ENCODE measurements around the gene HSPG2.

GRCh38 chr1:21876267-21876666 lies 60.8 kb downstream of the HSPG2 start:
- TF ChIP-seq CTCF (conservative IDR thresholded peaks at IDR 0.05 in 1 of 2, IDR thresholded peaks at IDR 0.05 in 1 of 2; ENCODE audit: extremely low read depth in 1 of 2, insufficient read depth in 1 of 2, low read depth in 1 of 2, low read length in 2 of 2) (no peak), EZH2 (IDR thresholded peaks at IDR 0.05; ENCODE audit: borderline replicate concordance, low read length) (no peak)
